NCI-H2196 (cell line): ENCODE measurements around the gene SEC22A.

Experiments
- DNase-seq: peaks from one replicate; lab custom pipeline; 2025; ENCODE audit not compliant: unreplicated experiment; lab: John Stamatoyannopoulos, UW

Gene SEC22A

GRCh38 chr3:123262226-123262625 is 60.5 kb downstream of the SEC22A start:
- no peak for DNase-seq

GRCh38 chr3:123262868-123263267 is 61.1 kb downstream of the SEC22A start:
- DNase-seq = no peak

- DNase-seq = no peak
Observed at GRCh38 chr3:123263941-123264340, 62.2 kb downstream of the SEC22A start.

- DNase-seq = no peak
Observed at GRCh38 chr3:123267821-123268220, 66.1 kb downstream of the SEC22A start.

- DNase-seq = no peak
Observed at GRCh38 chr3:123270818-123271217, 69.1 kb downstream of the SEC22A start.

GRCh38 chr3:123271466-123272159 is 69.9 kb downstream of the SEC22A start:
- no peak for DNase-seq

- DNase-seq = no peak
Observed at GRCh38 chr3:123272547-123272946, 70.8 kb downstream of the SEC22A start.

GRCh38 chr3:123275691-123276090 is 73.9 kb downstream of the SEC22A start:
- DNase-seq = no peak

- no peak for DNase-seq
Observed at GRCh38 chr3:123276346-123277006, 74.7 kb downstream of the SEC22A start.

GRCh38 chr3:123277106-123277505 is 75.4 kb downstream of the SEC22A start:
- no peak for DNase-seq

- DNase-seq = no peak
Observed at GRCh38 chr3:123278446-123278845, 76.7 kb downstream of the SEC22A start.

GRCh38 chr3:123279121-123279520 is 77.4 kb downstream of the SEC22A start:
- DNase-seq = no peak

GRCh38 chr3:123281406-123281805 is 79.7 kb downstream of the SEC22A start:
- DNase-seq = no peak

GRCh38 chr3:123281929-123282328 is 80.2 kb downstream of the SEC22A start:
- DNase-seq = no peak

- DNase-seq = no peak
Observed at GRCh38 chr3:123282461-123282860, 80.7 kb downstream of the SEC22A start.

- no peak for DNase-seq
Observed at GRCh38 chr3:123283074-123283473, 81.3 kb downstream of the SEC22A start.

GRCh38 chr3:123283657-123284398 is 82.1 kb downstream of the SEC22A start:
- no peak for DNase-seq

GRCh38 chr3:123284399-123285010 is 82.8 kb downstream of the SEC22A start:
- DNase-seq = no peak

GRCh38 chr3:123285066-123285465 is 83.3 kb downstream of the SEC22A start:
- DNase-seq = no peak

- DNase-seq = no peak
Observed at GRCh38 chr3:123285479-123285878, 83.7 kb downstream of the SEC22A start.

GRCh38 chr3:123285931-123286307 is 84.2 kb downstream of the SEC22A start:
- DNase-seq = no peak
